DND-41 (cell line): ENCODE measurements around the gene POU2AF2.

Experiments used
- ATAC-seq: fragments of 200-7000 bp; cut with Tn5 transposase; 3 replicates; pipeline ENCODE4 v1.9.1; 2021; ENCODE audit warnings: low read depth; ENCODE audit not compliant: insufficient read depth
- DNase-seq: peaks from one replicate; pipeline ENCODE4 v3.0.0-alpha.2; 2020
- H2AFZ ChIP-seq: 2 replicates; pipeline ENCODE4 v1.6.0; 2012; ENCODE audit warnings: low read depth, low read length
- H3K27ac ChIP-seq: 2 replicates; pipeline ENCODE4 v1.5.1; 2012; ENCODE audit warnings: low read length, inconsistent platforms
- H3K27me3 ChIP-seq: fragments of 200-600 bp; sonication (generic); 2 replicates; pipeline ENCODE4 v1.6.0; 2012; ENCODE audit warnings: low read length, mild to moderate bottlenecking, inconsistent platforms; ENCODE audit not compliant: insufficient read depth, poor library complexity
- H3K36me3 ChIP-seq: 2 replicates; pipeline ENCODE4 v1.5.1; 2012; ENCODE audit warnings: low read length, inconsistent platforms; ENCODE audit not compliant: insufficient read depth
- H3K4me1 ChIP-seq: 2 replicates; pipeline ENCODE4 v1.5.1; 2012; ENCODE audit warnings: mild to moderate bottlenecking, low read length; ENCODE audit not compliant: insufficient read depth
- H3K4me2 ChIP-seq: 2 replicates; pipeline ENCODE4 v1.6.0; 2012; ENCODE audit warnings: mild to moderate bottlenecking, moderate library complexity, low read length, inconsistent platforms; ENCODE audit not compliant: insufficient read depth
- H3K4me3 ChIP-seq, 2 experiments: fragments of 200-600 bp in 1 of 2; shearing (Covaris generic) in 1 of 2; 2 replicates each; pipeline ENCODE4 v1.5.1; 2012 to 2016; ENCODE audit warnings: inconsistent platforms in 2 of 2, low read length in 2 of 2, mild to moderate bottlenecking in 2 of 2, low read depth in 1 of 2, moderate library complexity in 1 of 2
- H3K79me2 ChIP-seq: 2 replicates; pipeline ENCODE4 v1.6.0; 2012; ENCODE audit warnings: low read length, inconsistent platforms; ENCODE audit not compliant: insufficient read depth
- H3K9ac ChIP-seq: 2 replicates; pipeline ENCODE4 v1.6.0; 2012; ENCODE audit warnings: low read depth, mild to moderate bottlenecking, inconsistent platforms, low read length, moderate library complexity
- H3K9me3 ChIP-seq: 2 replicates; pipeline ENCODE4 v1.5.1; 2012; ENCODE audit warnings: low read length, moderate library complexity, mild to moderate bottlenecking, inconsistent platforms; ENCODE audit not compliant: insufficient read depth, severe bottlenecking
- H4K20me1 ChIP-seq: 2 replicates; pipeline ENCODE4 v1.6.0; 2012; ENCODE audit warnings: low read length; ENCODE audit not compliant: insufficient read depth
- EZH2 ChIP-seq: IDR thresholded peaks from 3 replicates; pipeline ENCODE4 v1.6.1; 2012; ENCODE audit warnings: borderline replicate concordance, low read depth, mild to moderate bottlenecking, moderate library complexity, low read length, inconsistent platforms; ENCODE audit not compliant: severe bottlenecking
- TF ChIP-seq, protein P1 (sequence below): IDR thresholded peaks from 2 replicates; pipeline ENCODE4 v1.5.1; 2012; ENCODE audit warnings: borderline replicate concordance, low read length, moderate library complexity, mild to moderate bottlenecking; ENCODE audit not compliant: poor library complexity, severe bottlenecking; ENCODE audit errors: extremely low read depth

POU2AF2 gene

DNA sequence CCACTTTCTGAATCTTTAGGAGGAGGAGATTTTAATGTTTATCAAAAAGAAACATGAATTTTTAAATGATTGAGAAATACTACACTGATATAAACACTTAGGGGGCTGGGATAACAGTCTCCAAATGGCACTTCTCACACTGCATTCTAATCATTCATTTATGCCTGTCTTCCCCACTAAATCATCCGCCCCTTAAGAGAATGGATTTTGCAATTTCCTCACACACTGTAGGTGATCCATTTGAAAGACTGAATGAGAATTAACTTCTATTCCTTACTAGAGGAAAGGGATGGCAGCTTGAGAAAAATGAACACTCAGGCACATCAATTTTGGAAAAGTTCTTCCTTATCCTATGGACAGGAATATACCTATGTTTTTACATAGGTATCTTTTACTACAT, 7.6 kb upstream of the POU2AF2 start:
- Histone ChIP-seq H2AFZ (no peak overlapping the region), H4K20me1 (no peaks in the 10 kb centered on the region), H3K27ac (no peak overlapping the region), H3K9me3 (no peaks in the 10 kb centered on the region), H3K9ac (no peak overlapping the region), H3K4me3 (no peak overlapping the region), H3K4me1 (no peaks in the 10 kb centered on the region), H3K27me3 (peaks cover 16% of the 10 kb centered on the region), H3K36me3 (no peaks in the 10 kb centered on the region), H3K79me2 (no peaks in the 10 kb centered on the region), H3K4me2 (no peak overlapping the region)
- ATAC-seq (no peak), DNase-seq (no peak)
- TF ChIP-seq, protein P1, sequence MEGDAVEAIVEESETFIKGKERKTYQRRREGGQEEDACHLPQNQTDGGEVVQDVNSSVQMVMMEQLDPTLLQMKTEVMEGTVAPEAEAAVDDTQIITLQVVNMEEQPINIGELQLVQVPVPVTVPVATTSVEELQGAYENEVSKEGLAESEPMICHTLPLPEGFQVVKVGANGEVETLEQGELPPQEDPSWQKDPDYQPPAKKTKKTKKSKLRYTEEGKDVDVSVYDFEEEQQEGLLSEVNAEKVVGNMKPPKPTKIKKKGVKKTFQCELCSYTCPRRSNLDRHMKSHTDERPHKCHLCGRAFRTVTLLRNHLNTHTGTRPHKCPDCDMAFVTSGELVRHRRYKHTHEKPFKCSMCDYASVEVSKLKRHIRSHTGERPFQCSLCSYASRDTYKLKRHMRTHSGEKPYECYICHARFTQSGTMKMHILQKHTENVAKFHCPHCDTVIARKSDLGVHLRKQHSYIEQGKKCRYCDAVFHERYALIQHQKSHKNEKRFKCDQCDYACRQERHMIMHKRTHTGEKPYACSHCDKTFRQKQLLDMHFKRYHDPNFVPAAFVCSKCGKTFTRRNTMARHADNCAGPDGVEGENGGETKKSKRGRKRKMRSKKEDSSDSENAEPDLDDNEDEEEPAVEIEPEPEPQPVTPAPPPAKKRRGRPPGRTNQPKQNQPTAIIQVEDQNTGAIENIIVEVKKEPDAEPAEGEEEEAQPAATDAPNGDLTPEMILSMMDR: no peak
- TF ChIP-seq EZH2: no peak

DNA sequence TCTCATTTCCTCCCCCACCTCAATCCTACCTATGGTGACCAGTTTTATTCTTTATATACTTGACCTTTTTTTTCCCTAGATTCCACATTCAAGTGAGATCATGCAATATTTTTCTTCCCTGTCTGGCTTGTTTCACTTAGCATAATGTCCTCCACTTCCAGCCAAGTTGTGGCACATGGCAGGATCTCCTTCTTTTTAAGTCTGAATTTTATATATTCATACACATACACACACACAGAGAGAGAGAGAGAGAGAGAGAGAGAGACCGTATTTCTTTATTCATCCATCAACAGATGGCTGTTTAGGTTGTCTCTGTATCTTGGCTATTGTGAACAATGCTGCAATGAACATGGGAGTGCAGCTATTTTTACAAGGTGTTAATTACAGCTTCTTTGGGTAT, 1.4 kb downstream of the POU2AF2 start:
- no peak for ATAC-seq

GRCh38 chr11:111250936-111251335, 5.4 kb downstream of the POU2AF2 start:
- DNase-seq (no peak), ATAC-seq (no peak)
- Histone ChIP-seq H3K79me2 (no peaks in the 10 kb centered on the region), H3K4me1 (no peaks in the 10 kb centered on the region), H4K20me1 (no peaks in the 10 kb centered on the region), H3K27ac (no peak overlapping the region), H3K27me3 (no peaks in the 10 kb centered on the region), H3K9ac (no peak overlapping the region), H3K4me2 (no peak overlapping the region), H3K36me3 (no peaks in the 10 kb centered on the region), H2AFZ (no peak overlapping the region), H3K9me3 (no peaks in the 10 kb centered on the region), H3K4me3 (no peak overlapping the region)
- no peak for TF ChIP-seq EZH2
- TF ChIP-seq, protein P1: no peak

More for the DNA sequence above, 1.4 kb downstream of the POU2AF2 start:
- Histone ChIP-seq H3K27ac (no peak overlapping the region), H2AFZ (no peak overlapping the region), H3K27me3 (peaks cover 7% of the 10 kb centered on the region), H3K4me2 (no peak overlapping the region), H3K9me3 (no peaks in the 10 kb centered on the region), H3K4me1 (no peaks in the 10 kb centered on the region), H3K36me3 (no peaks in the 10 kb centered on the region), H3K79me2 (no peaks in the 10 kb centered on the region), H3K9ac (no peak overlapping the region), H3K4me3 (no peak overlapping the region), H4K20me1 (no peaks in the 10 kb centered on the region)
- no peak for DNase-seq
- TF ChIP-seq, protein P1: no peak
- TF ChIP-seq EZH2: no peak

DNA sequence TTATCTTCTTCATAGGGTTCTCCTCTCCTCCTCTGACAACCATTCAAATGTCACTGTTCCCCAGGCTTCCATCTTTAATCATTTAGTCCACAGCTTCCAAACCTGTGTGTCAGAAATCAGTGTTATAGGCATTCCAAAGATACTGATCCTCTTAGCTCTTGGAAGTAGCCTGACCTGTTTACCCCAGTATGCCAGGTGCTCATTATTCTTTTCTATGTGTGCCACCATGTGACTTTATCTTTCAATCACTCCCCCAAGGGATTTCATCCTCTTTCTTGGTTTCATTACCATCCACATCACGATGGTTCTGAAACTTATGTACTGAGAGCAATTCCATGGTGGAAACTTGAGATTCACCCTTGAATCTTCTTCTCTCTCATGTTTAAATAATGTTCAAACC, 7.6 kb downstream of the POU2AF2 start:
- no peaks in the 10 kb centered on the region for H3K27me3 ChIP-seq
- TF ChIP-seq EZH2: no peak
- TF ChIP-seq, protein P1: no peak
- H4K20me1 ChIP-seq: no peaks in the 10 kb centered on the region
- no peaks in the 10 kb centered on the region for H3K36me3 ChIP-seq
- DNase-seq (no peak), ATAC-seq (no peak)
- H3K4me2 ChIP-seq: no peak overlapping the region
- no peak overlapping the region for H3K9ac ChIP-seq
- no peaks in the 10 kb centered on the region for H3K4me1 ChIP-seq
- H3K9me3 ChIP-seq: no peaks in the 10 kb centered on the region
- H2AFZ ChIP-seq: no peak overlapping the region
- no peak overlapping the region for H3K27ac ChIP-seq
- H3K79me2 ChIP-seq: no peaks in the 10 kb centered on the region
- no peak overlapping the region for H3K4me3 ChIP-seq
